ENCODE data around the gene SOWAHA.

DNA sequence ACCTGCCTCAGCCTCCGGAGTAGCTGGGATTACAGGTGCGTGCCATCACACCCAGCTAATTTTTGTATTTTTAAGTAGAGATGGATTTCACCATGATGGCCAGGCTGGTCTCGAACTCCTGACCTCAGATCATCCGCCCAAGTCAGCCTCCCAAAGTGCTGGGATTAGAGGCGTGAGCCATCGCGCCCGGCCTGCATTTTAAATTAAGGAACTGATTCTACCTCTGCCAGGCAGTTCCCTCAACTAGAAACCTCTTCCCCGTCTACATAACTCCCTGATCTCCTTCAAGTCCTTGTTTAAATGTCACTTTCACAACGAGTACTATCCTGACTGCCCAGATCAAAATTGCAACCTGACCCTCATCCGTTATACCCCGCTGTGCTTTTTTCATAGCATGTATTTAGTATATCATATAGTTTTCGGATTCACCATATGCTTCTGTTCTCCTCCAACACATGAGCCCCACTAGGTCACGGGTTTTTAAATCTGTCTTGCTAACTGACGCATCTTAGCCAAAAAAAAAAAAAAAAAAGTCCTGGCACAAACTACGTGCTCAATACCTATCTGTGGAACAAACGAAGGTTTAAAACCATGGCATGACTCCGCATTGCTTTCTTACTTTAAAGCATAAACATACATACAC lies 858 bp upstream of the SOWAHA start:
- TF ChIP-seq POLR2AphosphoS5 (IDR thresholded peaks at IDR 0.05) (no peak), EZH2 (IDR thresholded peaks at IDR 0.05; ENCODE audit: borderline replicate concordance, insufficient read depth, low read length, poor library complexity, severe bottlenecking) (no peak), TAF1 (IDR thresholded peaks at IDR 0.05; ENCODE audit: low read depth) (no peak), EP300 (conservative IDR thresholded peaks at IDR 0.05; ENCODE audit: poor library complexity, severe bottlenecking) (no peak), RAD21 (conservative IDR thresholded peaks at IDR 0.05) (no peak), SMC3 (conservative IDR thresholded peaks at IDR 0.05; ENCODE audit: poor library complexity) (no peak), MXI1 (conservative IDR thresholded peaks at IDR 0.05; ENCODE audit: poor library complexity, severe bottlenecking) (no peak)
- TF ChIP-seq, protein P1, sequence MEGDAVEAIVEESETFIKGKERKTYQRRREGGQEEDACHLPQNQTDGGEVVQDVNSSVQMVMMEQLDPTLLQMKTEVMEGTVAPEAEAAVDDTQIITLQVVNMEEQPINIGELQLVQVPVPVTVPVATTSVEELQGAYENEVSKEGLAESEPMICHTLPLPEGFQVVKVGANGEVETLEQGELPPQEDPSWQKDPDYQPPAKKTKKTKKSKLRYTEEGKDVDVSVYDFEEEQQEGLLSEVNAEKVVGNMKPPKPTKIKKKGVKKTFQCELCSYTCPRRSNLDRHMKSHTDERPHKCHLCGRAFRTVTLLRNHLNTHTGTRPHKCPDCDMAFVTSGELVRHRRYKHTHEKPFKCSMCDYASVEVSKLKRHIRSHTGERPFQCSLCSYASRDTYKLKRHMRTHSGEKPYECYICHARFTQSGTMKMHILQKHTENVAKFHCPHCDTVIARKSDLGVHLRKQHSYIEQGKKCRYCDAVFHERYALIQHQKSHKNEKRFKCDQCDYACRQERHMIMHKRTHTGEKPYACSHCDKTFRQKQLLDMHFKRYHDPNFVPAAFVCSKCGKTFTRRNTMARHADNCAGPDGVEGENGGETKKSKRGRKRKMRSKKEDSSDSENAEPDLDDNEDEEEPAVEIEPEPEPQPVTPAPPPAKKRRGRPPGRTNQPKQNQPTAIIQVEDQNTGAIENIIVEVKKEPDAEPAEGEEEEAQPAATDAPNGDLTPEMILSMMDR (IDR thresholded peaks at IDR 0.05; ENCODE audit: poor library complexity, severe bottlenecking) = no peak
- TF ChIP-seq, protein P2, sequence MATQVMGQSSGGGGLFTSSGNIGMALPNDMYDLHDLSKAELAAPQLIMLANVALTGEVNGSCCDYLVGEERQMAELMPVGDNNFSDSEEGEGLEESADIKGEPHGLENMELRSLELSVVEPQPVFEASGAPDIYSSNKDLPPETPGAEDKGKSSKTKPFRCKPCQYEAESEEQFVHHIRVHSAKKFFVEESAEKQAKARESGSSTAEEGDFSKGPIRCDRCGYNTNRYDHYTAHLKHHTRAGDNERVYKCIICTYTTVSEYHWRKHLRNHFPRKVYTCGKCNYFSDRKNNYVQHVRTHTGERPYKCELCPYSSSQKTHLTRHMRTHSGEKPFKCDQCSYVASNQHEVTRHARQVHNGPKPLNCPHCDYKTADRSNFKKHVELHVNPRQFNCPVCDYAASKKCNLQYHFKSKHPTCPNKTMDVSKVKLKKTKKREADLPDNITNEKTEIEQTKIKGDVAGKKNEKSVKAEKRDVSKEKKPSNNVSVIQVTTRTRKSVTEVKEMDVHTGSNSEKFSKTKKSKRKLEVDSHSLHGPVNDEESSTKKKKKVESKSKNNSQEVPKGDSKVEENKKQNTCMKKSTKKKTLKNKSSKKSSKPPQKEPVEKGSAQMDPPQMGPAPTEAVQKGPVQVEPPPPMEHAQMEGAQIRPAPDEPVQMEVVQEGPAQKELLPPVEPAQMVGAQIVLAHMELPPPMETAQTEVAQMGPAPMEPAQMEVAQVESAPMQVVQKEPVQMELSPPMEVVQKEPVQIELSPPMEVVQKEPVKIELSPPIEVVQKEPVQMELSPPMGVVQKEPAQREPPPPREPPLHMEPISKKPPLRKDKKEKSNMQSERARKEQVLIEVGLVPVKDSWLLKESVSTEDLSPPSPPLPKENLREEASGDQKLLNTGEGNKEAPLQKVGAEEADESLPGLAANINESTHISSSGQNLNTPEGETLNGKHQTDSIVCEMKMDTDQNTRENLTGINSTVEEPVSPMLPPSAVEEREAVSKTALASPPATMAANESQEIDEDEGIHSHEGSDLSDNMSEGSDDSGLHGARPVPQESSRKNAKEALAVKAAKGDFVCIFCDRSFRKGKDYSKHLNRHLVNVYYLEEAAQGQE (IDR thresholded peaks at IDR 0.05; ENCODE audit: borderline replicate concordance) = no peak

All from neural cell (in vitro differentiated cells).